Activated CD4-positive, alpha-beta T cell treated with anti-CD3 and anti-CD28 coated beads, Interleukin-10, Interleukin-2, amounts not matched to agents 100 ng/mL and 50 ng/mL, durations not matched to agents 16 hours and 8 hours (primary cell): ENCODE data around the gene KIAA0232.

ENCODE experiments used
- DNase-seq: peaks from one replicate; pipeline ENCODE4 v3.0.0-alpha.2; 2020

The KIAA0232 gene

GRCh38 chr4:6851962-6852361 is 69.4 kb downstream of the KIAA0232 start:
- DNase-seq: no peak

- DNase-seq: no peak
Measured at GRCh38 chr4:6852582-6852981, 70.1 kb downstream of the KIAA0232 start.

GRCh38 chr4:6854098-6854744 is 71.7 kb downstream of the KIAA0232 start:
- peak; percentile 23 for DNase-seq

DNA sequence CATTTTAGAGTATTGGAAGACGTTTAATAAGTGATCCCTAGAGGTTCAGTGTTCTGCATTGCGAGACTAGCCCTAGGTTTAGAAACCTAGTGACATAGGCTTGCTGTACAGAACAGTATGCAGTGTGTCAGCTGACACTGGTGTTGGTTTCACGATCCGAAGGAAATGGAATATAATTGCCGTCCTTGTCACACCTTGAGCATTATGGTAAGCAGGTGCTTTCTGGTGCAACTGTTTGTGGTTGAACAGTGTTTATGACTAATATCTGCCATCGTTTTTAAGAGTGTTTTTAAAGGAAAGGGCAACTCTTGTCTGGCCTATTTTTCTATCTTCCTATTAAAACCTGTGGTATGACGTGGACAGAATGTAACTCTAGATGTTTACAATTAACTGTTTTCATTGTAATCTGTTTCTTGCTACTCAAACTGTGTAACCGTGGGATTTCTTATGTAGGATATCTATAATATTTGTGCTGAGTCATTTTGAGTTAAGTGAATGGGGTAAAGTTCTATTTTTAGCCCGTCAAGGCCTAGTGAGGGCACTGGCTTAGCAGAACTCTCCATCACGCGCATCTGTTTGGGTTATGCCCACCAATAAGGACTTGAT is 73.3 kb downstream of the KIAA0232 start:
- peak; percentile 87 for DNase-seq

DNA sequence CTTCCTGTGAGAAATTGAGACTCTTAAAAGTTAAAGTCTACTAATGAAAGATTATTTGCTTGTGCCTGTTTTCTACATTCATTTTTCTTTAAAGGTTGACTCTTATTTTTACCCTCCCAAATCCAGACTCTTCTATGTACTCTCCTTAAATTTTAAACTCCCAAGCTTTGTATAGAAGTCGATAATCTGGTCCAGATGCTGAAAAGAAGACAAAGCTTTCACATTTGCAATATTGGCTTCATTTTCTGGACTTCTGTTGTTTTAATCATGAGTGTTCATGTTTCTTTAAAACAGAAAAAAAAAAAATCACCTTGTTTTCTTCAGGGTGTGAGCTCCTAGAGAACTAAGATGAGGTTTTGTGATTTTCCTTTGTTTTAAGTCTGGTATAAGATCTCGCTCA is 73.9 kb downstream of the KIAA0232 start:
- DNase-seq: no peak

DNA sequence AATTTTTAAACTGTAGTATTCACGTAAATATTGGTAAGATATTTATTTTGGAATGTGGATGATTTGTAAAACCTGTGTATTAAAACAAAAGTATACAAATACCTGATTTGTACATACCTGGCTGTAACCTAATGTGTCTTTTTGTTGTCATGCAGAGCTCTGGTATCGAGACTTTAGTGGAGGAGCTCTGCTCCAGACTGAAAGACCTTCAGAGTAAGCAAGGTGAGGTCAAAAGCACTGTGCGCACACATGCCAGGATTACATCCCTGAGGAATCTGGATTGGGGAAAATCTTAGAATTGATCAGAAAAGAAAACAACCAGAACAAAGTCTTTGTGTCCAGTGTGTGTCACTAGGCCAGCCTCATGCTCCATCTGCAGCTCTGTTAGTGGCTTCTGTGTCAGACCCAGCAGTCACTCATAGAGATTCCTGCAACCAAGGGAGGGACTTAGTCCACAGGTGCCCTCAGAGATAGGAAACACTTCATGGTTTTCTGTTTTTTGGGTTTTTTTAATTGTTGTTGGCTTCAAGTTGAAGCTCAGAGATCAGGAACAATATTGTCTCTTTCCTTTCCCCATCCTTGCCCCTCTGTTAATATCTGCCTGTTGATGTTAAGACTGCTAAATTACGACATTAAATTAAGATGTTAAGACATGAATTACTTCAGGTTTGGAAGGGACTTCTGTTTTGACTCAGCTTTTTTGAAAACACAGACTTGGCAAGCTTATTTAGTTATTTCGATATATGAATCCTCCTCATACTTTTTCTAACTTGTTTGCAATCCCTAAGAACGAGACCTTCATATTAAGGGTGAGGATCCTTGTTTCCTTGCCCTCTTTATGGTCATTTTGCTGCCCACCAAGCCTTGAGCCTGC is 74.7 kb downstream of the KIAA0232 start:
- no peak for DNase-seq

DNA sequence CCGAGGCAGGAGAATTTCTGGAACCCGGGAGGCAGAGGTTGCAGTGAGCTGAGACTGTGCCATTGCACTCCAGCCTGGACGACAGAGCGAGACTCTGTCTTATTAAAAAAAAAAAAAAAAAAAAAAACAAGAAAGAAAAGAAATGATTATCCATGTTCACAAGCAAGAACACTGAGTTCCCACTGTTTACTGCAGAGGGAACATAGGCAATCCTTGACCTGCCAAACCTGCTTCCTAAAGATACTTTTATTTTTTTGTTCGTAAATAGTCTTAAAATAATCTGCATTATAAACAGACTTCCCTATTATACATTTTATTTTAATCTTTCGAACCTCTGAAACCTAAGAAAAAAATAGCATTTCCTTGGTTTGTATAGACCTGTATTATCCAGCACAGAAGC is 76.5 kb downstream of the KIAA0232 start:
- DNase-seq: no peak

DNA sequence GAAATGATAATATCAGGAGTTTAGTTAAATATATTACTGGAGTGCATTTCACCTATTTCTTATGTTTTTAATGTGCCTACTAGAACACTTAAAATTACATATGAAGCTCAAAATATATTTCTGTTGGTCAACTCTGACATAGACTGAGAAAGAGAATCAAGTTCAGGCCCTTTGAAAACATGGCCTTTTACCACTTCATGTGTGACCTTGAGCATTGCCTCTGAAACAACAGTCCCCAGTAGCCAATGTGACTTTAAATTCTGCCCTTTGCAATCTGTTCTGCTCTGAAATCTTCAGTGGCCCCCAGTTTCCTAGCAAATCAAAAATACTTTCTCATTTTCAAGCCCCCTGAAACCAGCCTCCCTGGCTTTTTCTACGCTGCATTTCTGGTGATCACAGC is 77.0 kb downstream of the KIAA0232 start:
- no peak for DNase-seq

DNA sequence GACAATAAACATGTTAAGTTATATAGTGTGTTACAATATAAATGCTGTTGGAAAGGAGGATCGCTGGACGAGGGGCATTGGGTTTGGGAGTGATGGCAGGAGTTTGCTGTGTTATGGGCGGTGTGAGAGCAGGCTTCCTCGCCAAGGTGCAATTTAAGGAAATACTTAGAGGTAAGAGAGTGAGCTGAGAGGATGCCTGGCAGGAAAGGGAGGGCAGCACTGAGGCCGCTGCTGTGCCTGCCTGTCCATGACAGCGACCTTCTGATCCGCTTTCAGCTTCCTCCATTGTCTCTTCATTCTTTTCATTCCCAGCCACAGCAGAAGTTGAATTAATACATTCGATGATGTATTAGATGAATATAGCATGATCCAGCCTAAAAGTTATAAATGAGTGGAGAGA is 85.9 kb downstream of the KIAA0232 start:
- no peak for DNase-seq

DNA sequence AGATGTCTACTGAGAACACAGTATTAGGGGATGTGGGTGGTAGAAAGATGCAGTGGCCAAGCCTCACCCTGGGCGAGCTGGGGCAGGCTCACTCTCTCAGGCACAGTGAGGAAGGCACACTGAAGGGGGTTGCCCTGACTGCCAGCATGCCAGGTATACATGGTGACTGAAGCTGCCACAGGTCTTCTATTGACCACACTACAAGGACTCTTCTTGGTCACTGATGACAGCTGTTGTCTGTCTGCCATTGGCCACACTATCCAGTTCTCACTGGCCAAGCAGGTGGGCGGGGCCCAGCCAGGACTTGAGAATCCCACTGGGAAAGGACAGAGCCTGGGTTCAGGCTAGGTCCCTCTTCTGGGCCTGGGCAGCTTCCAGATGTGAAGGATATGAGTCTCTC is 87.4 kb downstream of the KIAA0232 start:
- no peak for DNase-seq

GRCh38 chr4:6873291-6873690 is 90.8 kb downstream of the KIAA0232 start:
- no peak for DNase-seq

DNA sequence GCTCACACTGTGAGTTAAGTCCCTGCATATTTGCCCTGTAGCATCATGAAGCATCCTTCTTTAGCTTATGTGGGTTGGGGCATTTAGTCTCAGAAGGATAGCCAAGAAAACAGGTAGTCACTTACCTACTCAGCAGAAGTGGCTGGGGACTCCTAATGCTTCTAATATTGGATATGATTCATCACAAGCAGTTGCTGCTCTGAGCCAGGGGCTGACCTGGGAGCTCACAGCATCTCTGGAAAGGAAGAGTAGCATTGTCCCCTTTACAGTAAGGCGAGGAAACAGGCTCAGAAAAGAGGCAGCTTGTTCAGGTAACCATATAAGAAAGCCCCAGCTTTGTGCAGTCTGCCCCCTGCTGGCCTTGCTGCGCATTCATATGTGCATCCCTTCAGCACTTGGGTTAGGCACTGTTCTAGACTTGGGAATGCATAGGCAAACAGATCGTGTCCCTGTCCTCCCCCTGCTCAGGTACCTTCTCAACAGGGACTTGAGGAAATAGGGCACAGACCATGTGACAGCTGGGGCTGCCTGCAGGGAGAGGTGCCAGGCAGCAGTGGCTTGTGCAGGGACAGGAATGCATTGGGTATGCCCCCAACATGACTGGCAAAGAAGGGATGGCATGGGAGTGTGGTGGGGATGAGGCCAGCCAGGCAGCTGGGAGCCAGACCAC is 91.4 kb downstream of the KIAA0232 start:
- peak; percentile 78 for DNase-seq

DNA sequence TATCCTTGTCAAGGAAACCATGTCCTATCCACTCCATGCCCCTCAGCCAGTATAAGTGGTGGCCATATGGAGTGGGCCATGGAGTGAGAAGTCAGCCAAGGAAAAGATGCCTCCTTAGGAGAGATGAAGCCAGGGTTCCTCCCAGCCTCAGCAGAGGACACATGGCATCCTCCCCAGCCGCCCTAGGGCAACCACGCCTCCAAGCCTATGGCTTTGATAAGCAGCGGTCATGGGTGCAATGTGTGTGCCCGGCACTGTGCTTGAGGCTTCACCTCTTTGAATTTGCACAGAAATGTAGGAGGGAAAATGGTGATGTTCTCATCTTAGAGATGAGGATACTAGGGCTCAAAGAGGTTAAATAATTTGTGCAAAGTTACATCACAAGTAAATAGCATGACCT is 92.5 kb downstream of the KIAA0232 start:
- DNase-seq: no peak

DNA sequence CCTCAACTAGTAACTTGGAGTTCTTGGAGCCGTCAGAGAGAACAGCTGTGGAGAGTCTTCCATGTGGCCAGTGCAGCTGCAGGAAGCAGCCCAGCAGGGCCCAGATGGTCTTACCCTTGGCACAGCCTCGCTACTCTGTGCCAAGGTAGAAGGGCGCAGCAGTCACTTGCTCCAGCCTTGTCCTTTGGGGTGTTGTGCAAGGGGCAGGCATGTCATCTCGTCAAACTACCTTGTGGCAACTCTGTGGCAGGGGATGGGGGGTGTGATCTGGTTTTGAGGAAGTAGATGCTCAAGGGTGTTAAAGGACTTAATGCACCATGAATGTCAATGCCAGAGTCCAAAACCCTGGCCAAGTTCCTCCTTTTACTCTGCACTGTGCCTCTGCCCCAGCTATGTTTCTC is 92.9 kb downstream of the KIAA0232 start:
- DNase-seq: no peak

DNA sequence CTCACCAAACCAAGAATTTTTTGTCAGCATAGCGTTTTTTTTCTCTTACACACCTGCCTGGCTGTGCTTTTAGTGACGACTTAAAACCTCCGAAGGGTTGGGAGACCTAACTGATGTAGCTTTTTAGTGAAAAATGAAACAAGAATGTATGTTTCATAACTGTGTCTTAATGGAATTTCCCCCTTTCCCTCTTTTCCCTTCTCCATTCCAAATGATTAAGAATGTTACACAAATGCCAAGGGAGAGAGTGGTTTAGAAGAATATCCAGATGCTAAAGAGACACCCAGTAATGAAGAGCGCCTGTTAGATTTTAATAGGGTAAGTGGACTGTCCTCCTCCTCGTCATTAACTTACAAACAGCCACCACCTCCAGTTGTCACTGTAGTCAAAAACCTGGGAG is 93.9 kb downstream of the KIAA0232 start:
- DNase-seq: no peak

- DNase-seq: no peak
Measured at GRCh38 chr4:6877067-6877466, 94.5 kb downstream of the KIAA0232 start.

GRCh38 chr4:6878451-6879059 is 96.0 kb downstream of the KIAA0232 start:
- no peak for DNase-seq

- DNase-seq: no peak
Measured at GRCh38 chr4:6880691-6881090, 98.2 kb downstream of the KIAA0232 start.

DNA sequence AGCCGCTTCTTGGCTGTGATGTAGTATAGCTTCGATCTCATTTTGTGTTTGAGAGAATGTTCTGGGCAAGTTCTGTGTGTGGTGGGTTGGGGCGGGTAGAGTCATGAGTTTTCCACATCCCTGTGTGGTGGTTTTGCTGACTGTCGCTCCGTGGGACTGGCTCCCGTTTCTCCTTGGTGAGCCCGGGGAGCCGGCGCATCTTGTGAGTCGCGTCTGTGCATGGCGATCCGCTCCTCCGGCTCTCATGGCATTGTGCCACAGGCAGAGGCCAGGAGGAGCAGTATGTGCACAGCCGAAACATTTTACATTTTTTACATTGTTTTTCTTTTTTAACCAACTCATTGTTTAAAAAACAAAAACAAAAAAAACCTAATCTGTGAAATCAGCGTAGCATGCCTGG is 99.4 kb downstream of the KIAA0232 start:
- DNase-seq: no peak

GRCh38 chr4:6884341-6884870 is 101.9 kb downstream of the KIAA0232 start:
- no peak for DNase-seq

- peak; percentile 54 for DNase-seq
Measured at GRCh38 chr4:6885953-6886557, 103.5 kb downstream of the KIAA0232 start.

DNA sequence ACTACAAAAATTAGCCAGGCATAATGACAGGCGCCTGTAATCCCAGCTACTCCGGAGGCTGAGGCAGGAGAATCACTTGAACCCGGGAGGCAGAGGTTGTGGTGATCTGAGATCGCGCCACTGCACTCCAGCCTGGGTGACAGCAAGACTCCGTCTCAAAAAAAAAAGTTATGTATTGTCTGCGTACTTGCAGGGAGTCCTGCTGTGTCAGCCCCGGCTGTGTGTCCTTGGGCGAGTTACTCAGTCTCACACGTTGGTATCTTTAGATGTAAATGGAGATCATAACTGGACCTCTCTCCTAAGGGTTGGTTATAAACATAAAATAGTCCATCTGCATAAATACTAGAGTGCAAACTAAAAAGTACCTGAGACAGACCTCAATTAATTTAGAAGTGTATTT is 104.4 kb downstream of the KIAA0232 start:
- no peak for DNase-seq
